Measurements from ENCODE around the gene UMAD1. TPM values are rescaled to one million over a fixed set of nuclear protein-coding genes. Genes with fewer than 3 reads are reported as not detected.

Gene UMAD1
- total and polyA plus RNA-seq, 7 donors: 8.7 to 51.1 (median 15.6) TPM

DNA sequence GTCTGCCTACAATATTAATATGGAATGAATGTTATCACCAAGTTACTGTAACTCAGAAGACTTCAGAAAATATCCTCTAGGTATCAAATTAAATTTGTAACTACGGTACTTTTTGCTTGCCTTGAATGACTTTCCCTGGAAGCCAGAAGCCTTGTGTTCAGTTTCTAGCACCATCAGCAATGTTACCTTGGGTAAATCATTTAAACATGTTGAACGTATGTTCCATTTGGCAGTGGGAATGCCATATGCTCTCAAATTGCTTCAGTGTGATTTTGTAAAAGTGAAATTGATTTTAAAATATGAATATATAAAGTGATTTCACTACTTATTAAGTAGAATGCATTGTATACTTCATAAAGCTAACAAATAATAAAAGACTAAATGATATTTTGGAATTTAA is 66.7 kb downstream of the UMAD1 start:
- DNase-seq: no peak
- Histone ChIP-seq H3K4me1 (peaks cover 0 to 39% (median 22%) of the 10 kb centered on the region in 4 donors), H3K27me3 (no peaks in the 10 kb centered on the region), H3K4me3 (no peak overlapping the region), H3K9me3 (no peaks in the 10 kb centered on the region), H3K36me3 (no peaks in the 10 kb centered on the region), H3K27ac (peak overlapping the region in 1 of 4 donors; percentile 29)
- WGBS, 2 donors: 58 to 83% methylated on average over 2 of the region's 2 CpGs
- TF ChIP-seq POLR2AphosphoS5 (IDR thresholded peaks at IDR 0.05) (no peak), POLR2A (IDR thresholded peaks at IDR 0.05) (no peak), EP300 (IDR thresholded peaks at IDR 0.05) (no peak)
- TF ChIP-seq, protein P1, sequence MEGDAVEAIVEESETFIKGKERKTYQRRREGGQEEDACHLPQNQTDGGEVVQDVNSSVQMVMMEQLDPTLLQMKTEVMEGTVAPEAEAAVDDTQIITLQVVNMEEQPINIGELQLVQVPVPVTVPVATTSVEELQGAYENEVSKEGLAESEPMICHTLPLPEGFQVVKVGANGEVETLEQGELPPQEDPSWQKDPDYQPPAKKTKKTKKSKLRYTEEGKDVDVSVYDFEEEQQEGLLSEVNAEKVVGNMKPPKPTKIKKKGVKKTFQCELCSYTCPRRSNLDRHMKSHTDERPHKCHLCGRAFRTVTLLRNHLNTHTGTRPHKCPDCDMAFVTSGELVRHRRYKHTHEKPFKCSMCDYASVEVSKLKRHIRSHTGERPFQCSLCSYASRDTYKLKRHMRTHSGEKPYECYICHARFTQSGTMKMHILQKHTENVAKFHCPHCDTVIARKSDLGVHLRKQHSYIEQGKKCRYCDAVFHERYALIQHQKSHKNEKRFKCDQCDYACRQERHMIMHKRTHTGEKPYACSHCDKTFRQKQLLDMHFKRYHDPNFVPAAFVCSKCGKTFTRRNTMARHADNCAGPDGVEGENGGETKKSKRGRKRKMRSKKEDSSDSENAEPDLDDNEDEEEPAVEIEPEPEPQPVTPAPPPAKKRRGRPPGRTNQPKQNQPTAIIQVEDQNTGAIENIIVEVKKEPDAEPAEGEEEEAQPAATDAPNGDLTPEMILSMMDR (IDR thresholded peaks at IDR 0.05): no peak
- intact Hi-C loops (cut with DNase I): no loop called here

DNA sequence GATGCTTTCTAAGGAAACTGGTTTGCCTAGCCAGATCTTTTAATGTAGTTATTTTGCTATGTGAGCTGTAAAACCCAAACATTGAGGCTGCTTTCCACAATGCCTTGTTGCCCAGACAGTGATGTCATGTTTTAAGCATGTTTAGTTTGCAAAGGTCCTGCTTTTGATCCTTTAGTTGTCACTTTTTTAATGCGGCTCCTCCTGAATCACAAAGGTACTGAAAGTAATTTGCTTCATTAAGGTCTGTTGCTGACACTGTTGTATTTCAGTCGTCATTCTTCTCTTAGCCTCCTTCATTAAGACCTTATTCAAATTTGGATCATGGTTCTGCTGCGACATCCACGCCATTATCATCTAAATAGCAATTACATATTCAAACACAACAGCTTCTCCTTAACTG is 67.3 kb downstream of the UMAD1 start:
- no peaks in the 10 kb centered on the region for H3K9me3 ChIP-seq
- DNase-seq: no peak
- no peak for TF ChIP-seq EP300 (IDR thresholded peaks at IDR 0.05)
- no peak for TF ChIP-seq POLR2AphosphoS5 (IDR thresholded peaks at IDR 0.05)
- H3K27ac ChIP-seq: peak overlapping the region in 1 of 4 donors; percentile 29
- WGBS, 2 donors: 87 to 90% methylated on average over 4 of the region's 4 CpGs
- no peak overlapping the region for H3K4me3 ChIP-seq
- no peaks in the 10 kb centered on the region for H3K27me3 ChIP-seq
- intact Hi-C loops (cut with DNase I): no loop called here
- peaks cover 0 to 39% (median 22%) of the 10 kb centered on the region in 4 donors for H3K4me1 ChIP-seq
- H3K36me3 ChIP-seq: no peaks in the 10 kb centered on the region

DNA sequence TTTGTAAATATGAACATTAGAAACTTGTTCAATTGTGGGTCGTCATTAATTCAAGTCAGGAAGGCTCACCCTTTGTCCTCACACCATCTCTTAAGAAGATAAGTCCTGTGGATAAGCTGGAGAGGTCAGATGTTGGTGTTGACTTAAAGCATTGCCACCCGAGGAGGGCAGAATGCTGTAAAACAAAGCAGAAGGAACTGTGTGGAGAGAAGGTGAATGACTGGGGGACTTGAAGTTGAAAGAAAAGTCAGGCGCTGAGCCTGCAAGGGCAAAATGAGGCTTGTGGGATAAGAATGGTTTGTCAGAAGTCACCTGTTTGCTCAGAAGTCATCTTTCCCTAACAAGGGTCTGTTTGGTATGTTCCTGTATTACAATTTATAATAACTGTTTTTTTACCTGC is 68.7 kb downstream of the UMAD1 start:
- no peak for TF ChIP-seq EP300 (IDR thresholded peaks at IDR 0.05)
- TF ChIP-seq, protein P1 (IDR thresholded peaks at IDR 0.05): no peak
- no peak for TF ChIP-seq POLR2A (IDR thresholded peaks at IDR 0.05)
- TF ChIP-seq POLR2AphosphoS5 (IDR thresholded peaks at IDR 0.05): no peak
- Histone ChIP-seq H3K27me3 (no peaks in the 10 kb centered on the region), H3K36me3 (no peaks in the 10 kb centered on the region), H3K27ac (no peak overlapping the region), H3K9me3 (no peaks in the 10 kb centered on the region), H3K4me3 (no peak overlapping the region), H3K4me1 (peaks cover 0 to 39% (median 22%) of the 10 kb centered on the region in 4 donors)
- intact Hi-C loops (cut with DNase I): no loop called here
- no peak for DNase-seq
- 59 to 74% methylated on average over 3 of the region's 3 CpGs for WGBS, 2 donors

DNA sequence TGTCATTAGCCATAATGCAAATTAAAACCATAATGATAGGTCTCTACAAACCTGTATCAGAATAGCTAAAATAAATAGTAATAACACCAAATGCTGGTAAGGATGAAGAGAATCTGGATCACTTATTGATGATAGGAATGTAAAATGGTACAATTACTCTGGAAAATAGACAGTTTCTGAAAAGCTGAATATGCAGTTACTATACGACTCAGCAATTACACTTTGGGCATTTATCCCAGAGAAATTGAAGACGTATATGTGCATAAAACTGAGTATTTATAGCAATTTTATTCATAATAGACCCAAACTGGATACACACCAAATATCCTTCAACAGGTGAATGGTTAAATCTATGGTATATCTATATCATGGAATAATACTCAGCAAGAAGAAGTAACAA is 69.9 kb downstream of the UMAD1 start:
- no peaks in the 10 kb centered on the region for H3K9me3 ChIP-seq
- TF ChIP-seq POLR2AphosphoS5 (IDR thresholded peaks at IDR 0.05) (no peak), POLR2A (IDR thresholded peaks at IDR 0.05) (no peak), EP300 (IDR thresholded peaks at IDR 0.05) (no peak)
- TF ChIP-seq, protein P1 (IDR thresholded peaks at IDR 0.05): no peak
- H3K27me3 ChIP-seq: no peaks in the 10 kb centered on the region
- DNase-seq: no peak
- H3K36me3 ChIP-seq: no peaks in the 10 kb centered on the region
- intact Hi-C loops (cut with DNase I): no loop called here
- WGBS, 2 donors: 86 to 90% methylated on average over 2 of the region's 2 CpGs
- no peak overlapping the region for H3K27ac ChIP-seq
- H3K4me1 ChIP-seq: peaks cover 0 to 30% (median 21%) of the 10 kb centered on the region in 4 donors
- H3K4me3 ChIP-seq: no peak overlapping the region

DNA sequence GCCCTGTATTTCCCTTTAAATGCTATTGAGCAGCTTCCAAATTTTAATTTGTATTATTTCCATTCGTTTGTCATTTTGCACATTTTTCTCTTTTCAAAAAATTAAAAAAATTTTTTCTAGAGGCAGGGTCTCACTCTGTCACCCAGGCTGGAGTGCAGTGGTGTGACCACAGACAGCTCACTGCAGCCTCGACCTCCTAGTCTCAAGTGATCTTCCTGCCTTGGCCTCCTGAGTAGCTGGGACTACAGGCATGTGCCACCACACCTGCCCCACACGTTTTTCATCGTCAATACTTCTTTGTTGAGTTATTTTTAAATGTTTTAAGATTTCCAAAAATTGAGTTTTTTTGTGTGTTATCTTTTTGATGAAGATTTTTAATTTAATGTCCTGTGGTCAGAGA is 73.2 kb downstream of the UMAD1 start:
- WGBS, 2 donors: 86 to 87% methylated on average over 4 of the region's 4 CpGs
- DNase-seq: no peak
- TF ChIP-seq POLR2A (IDR thresholded peaks at IDR 0.05) (no peak), POLR2AphosphoS5 (IDR thresholded peaks at IDR 0.05) (no peak), EP300 (IDR thresholded peaks at IDR 0.05) (no peak)
- TF ChIP-seq, protein P1 (IDR thresholded peaks at IDR 0.05): no peak
- H3K27ac ChIP-seq: no peak overlapping the region
- no peak overlapping the region for H3K4me3 ChIP-seq
- no peaks in the 10 kb centered on the region for H3K9me3 ChIP-seq
- peaks cover 0 to 2% (median under 1%) of the 10 kb centered on the region in 4 donors for H3K4me1 ChIP-seq
- H3K36me3 ChIP-seq: no peaks in the 10 kb centered on the region
- H3K27me3 ChIP-seq: no peaks in the 10 kb centered on the region
- intact Hi-C loops (cut with DNase I): no loop called here

All from sigmoid colon (tissue), 7 donors.